ENCODE measurements around the gene CNNM4.

Gene CNNM4

GRCh38 chr2:96825057-96825456 lies 64.4 kb downstream of the CNNM4 start:
- no peak for DNase-seq (ENCODE audit: low read depth)
- TF ChIP-seq CTCF (conservative IDR thresholded peaks at IDR 0.05; ENCODE audit: low read length), result no peak
- no peak overlapping the region for H3K4me3 ChIP-seq (ENCODE audit: low read length)

GRCh38 chr2:96826546-96827278 lies 66.0 kb downstream of the CNNM4 start:
- no peak overlapping the region for H3K4me3 ChIP-seq (ENCODE audit: low read length)
- no peak for DNase-seq (ENCODE audit: low read depth)
- no peak for TF ChIP-seq CTCF (conservative IDR thresholded peaks at IDR 0.05; ENCODE audit: low read length)

GRCh38 chr2:96828436-96828835 lies 67.7 kb downstream of the CNNM4 start:
- no peak for TF ChIP-seq CTCF (conservative IDR thresholded peaks at IDR 0.05; ENCODE audit: low read length)
- no peak for DNase-seq (ENCODE audit: low read depth)
- H3K4me3 ChIP-seq (ENCODE audit: low read length), result no peak overlapping the region

GRCh38 chr2:96828874-96829273 lies 68.2 kb downstream of the CNNM4 start:
- DNase-seq (ENCODE audit: low read depth), result no peak
- TF ChIP-seq CTCF (conservative IDR thresholded peaks at IDR 0.05; ENCODE audit: low read length), result no peak
- no peak overlapping the region for H3K4me3 ChIP-seq (ENCODE audit: low read length)

GRCh38 chr2:96830044-96830562 lies 69.4 kb downstream of the CNNM4 start:
- no peak for TF ChIP-seq CTCF (conservative IDR thresholded peaks at IDR 0.05; ENCODE audit: low read length)
- no peak for DNase-seq (ENCODE audit: low read depth)
- H3K4me3 ChIP-seq (ENCODE audit: low read length), result no peak overlapping the region

GRCh38 chr2:96831679-96832078 lies 71.0 kb downstream of the CNNM4 start:
- no peak for TF ChIP-seq CTCF (conservative IDR thresholded peaks at IDR 0.05; ENCODE audit: low read length)
- no peak for DNase-seq (ENCODE audit: low read depth)
- H3K4me3 ChIP-seq (ENCODE audit: low read length), result no peak overlapping the region

- no peak overlapping the region for H3K4me3 ChIP-seq (ENCODE audit: low read length)
- no peak for DNase-seq (ENCODE audit: low read depth)
- TF ChIP-seq CTCF (conservative IDR thresholded peaks at IDR 0.05; ENCODE audit: low read length), result no peak
These were observed 71.7 kb downstream of the CNNM4 start for GRCh38 chr2:96832408-96832753.

Data from AG10803 (cell line).